Neural progenitor cell (in vitro differentiated cells): ENCODE results near the gene PHRF1.

Experiments
- EZH2 ChIP-seq: fragments of 200-600 bp; sonication (generic); IDR thresholded peaks from 2 replicates; pipeline ENCODE4 v1.6.1; 2017; ENCODE audit warnings: antibody characterized with exemption, mild to moderate bottlenecking, moderate library complexity
- EZH2phosphoT487 ChIP-seq: fragments of 200-600 bp; sonication (generic); IDR thresholded peaks from 2 replicates; pipeline ENCODE4 v1.6.1; 2017; ENCODE audit warnings: antibody characterized with exemption
- TF ChIP-seq, protein P1 (sequence below): fragments of 200-600 bp; sonication (generic); IDR thresholded peaks from 2 replicates; pipeline ENCODE4 v1.5.1; 2017; ENCODE audit warnings: antibody characterized with exemption, mild to moderate bottlenecking

DNA sequence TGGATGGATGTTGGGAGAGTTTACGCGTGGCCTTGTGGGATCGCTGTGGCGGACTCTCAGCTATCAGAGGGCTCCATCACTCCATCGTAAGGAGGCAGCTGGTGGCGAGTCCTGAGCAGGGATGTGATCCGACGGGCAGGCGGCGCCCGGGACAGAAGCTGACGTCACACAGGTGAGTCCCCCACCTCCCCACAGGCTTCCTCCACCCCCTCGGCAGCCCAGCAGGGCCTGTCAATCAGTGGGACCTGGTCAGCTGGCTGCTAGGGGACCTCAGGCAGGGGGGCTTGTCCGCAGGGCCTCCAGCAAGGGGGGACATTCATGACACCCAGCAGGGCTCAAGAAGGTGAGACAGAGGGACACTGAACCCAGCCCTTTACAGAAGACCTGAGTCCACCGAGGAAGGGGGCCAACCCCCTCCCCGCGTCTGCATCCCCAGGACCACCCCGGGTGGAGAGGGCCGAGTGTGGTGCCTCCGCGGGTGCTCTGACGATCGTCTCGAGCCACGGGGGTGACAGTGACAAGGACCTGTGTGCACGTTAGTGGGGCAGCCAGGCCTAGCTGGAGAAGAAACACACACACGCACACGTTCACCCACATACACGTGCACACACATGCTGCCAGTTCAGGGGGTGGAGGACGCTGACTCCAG, 48.0 kb upstream of the PHRF1 start:
- TF ChIP-seq, protein P1, sequence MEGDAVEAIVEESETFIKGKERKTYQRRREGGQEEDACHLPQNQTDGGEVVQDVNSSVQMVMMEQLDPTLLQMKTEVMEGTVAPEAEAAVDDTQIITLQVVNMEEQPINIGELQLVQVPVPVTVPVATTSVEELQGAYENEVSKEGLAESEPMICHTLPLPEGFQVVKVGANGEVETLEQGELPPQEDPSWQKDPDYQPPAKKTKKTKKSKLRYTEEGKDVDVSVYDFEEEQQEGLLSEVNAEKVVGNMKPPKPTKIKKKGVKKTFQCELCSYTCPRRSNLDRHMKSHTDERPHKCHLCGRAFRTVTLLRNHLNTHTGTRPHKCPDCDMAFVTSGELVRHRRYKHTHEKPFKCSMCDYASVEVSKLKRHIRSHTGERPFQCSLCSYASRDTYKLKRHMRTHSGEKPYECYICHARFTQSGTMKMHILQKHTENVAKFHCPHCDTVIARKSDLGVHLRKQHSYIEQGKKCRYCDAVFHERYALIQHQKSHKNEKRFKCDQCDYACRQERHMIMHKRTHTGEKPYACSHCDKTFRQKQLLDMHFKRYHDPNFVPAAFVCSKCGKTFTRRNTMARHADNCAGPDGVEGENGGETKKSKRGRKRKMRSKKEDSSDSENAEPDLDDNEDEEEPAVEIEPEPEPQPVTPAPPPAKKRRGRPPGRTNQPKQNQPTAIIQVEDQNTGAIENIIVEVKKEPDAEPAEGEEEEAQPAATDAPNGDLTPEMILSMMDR = no peak
- no peak for TF ChIP-seq EZH2phosphoT487
- no peak for TF ChIP-seq EZH2
